NCI-H2107 (cell line): ENCODE results near the gene SEMA6A.

Experiments used
- DNase-seq: peaks from one replicate; lab custom pipeline; 2025; lab: John Stamatoyannopoulos, UW

Gene SEMA6A

DNA sequence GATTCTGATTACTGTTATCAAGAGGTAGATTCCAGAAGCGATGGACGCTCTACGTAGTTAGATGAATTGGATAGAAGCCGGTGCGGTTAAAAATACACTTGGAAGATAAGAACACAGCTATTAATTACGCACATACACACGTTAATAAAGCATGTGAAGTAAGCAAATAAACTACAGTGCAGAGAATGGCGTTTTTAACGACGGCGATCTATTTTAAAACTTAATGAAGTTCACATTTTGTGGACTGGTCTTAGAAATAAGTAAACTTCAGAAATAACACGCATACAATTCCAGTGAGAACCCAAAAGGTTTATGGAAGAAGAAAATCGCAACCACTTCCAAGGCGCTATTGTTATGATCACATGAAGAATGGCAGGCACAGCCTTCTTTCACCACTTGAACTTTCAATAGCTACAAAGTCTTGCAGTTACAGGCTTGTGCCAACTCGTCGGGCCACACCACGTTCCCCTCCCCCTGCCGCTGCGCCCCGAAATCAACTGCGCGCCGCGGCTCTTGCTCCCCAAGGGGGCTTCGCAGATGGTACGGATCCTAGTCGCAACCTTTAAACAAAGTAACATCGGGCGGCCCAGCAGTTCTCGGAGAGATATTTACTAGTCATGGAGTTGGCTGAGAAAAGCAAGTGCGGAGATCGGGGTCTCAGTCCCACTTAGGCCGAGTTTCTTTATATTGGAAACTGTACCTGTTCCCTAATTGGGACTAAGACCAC, 866 bp upstream of the SEMA6A start:
- DNase-seq, result no peak

DNA sequence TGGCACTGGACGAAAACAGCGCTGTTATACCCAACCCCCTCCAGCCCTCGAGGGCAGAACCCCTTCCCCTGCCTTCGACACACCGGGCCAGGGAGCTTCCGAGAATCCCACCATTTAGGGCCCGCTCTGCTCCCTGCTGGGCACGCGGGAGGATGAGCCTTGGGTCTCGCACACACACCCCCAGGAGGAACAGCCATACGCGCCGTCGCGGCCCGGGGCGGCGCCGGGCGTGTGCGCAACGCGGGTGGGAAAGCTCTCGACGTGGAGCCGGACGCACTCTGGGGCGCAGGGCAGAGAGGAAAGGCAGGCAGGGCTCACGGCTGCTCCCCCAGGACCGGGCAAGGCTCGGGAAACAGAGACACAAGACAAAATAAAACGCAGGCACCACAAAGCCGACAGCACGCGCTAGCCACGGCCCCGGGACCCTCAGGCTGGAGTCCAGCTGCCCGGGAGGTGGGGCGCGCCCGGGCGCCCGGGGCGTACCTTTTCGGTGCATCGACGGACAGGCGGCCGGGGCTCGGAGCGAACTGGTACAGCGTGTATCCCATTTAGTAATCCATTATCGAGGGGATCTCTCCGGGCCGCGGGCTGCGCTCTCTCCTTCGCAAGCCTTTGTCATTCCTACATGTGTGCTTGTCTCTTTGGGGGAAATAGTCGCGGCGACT, 789 bp downstream of the SEMA6A start:
- no peak for DNase-seq

DNA sequence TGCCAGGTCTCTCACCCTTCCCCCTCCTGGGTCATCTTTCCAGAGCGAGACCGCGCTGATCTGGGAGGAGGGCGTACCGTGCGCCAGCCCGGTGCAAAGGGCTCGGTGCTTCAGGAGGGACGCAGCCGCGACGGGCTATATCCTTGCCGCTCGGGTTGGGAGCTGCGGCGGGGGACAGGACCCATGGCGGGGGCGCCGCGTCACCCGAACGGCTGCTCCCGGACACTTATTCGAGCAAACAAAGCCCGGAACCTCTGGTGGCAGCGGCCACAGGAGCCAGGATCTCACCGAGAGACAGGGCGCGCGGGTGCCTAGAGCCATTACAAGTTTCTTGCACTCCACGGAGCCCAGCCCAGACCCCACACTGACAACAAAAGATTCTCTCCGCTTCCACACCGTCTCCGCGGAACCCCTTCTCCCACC, 1.3 kb downstream of the SEMA6A start:
- DNase-seq, result no peak

DNA sequence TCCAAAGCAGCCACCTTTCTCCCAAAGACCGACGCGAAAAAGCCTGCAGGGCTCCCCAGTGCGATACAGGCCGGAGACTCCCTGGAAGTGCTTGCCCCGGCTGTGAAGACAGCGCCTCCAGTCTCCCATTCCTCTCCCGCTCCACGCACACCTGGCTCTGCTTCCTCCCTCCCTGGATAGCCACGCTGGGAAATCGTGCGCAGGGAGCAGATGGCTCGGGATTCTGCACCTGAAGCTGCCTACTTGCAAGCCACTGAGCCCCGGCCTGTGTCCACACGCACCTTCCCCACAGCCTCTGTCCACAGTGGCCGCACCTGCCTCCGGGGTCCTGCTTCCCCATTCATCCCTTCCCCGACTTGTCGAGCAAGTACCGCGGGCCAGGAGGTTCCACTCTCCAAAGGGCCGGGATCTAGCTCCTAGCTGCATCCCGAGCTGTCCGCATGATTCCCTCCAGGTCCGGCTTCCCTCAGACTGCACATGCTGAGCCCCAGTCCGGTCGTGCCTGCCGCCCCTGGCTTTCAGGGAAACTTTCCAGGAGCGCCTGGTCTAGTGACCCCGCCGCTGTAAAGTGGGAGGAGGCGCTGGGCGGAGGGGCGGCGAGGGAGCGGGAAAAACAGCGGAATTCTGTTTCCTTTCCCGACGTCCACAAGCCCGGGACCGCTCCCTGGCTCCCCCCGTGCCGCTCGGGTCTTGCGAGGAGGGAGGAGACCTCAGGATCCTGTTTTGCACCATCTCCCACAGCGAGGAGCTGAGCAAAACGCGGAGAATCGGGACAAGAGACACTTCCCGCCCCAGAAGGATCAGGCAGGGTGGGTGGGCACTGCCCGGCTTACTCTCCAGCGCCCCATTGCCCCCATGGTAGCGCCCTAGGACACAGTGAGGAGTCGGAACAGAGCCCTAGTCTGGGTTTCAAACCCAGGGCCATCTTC, 2.0 kb downstream of the SEMA6A start:
- DNase-seq, result no peak

DNA sequence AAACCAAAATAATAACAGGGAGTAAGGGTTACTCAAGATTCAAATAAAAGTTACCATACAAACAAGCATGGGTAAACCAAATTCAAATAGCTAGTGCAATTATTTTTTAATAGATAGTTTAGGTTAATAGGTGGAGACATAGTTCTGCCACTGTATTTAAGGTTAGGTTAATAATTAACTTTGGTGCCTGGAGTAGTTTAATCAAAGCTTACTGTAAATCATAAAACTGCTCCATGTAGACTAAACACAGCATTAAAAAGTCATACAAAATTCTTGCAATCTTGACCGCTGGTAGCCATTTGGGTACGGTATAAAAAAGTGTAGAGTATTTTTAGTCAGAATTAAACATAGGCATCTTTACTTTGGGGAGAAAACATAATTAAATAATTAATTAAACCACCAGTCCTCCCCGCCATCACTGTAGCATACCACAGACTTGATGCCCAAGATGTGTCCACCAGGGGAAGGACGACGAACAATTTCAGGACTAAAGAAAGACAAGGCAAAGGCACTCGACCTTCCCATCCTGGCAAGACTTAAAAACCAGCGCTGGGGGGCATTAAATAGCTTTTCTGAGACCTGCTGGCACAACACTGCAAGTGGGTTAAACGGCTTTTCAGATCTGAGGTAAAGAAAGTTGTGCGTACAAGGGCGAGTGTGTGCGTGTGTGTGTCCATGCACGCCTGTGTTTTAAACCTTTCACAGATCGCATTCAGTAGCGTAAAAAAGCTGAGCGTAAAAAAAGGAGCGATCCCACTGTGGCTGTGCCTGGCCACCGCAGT, 2.9 kb downstream of the SEMA6A start:
- DNase-seq, result no peak

DNA sequence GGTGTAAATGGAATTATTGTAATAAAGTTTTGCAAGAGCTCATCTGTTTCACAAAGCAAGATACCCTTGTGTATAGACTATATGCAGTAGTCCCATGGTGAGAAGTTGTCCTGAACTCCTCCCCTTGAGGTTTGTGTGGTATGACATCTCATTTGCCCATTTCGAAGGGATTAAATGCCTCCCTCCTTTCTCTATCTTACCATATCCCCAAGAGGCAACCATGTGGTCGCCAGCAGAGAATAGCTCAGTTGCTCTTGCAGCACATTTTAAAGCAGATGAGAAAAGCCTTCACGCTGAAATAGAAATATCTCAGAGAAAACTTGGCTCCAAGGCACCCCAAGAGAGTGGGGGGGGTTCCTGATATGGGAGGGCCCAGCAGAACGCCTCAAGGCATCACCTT, 4.6 kb downstream of the SEMA6A start:
- DNase-seq, result no peak

DNA sequence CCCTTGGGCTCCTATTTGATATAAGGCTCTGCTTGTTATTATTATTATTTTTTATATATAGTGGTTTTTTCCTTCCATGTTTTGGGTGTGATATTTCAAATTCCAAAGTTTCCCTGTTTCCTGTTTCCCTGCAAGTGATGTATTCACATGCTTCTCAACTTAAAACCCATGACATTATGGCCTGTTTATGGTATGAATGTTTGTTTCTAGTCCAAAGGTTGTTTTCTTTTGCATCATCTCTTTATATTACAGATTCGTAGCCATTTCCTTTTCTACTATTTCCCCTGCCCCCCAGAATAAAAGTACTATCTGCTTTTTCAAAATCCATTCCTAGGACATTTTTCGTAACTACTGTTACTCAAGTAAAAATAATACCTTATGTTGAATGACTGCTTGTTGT, 7.5 kb downstream of the SEMA6A start:
- no peak for DNase-seq

DNA sequence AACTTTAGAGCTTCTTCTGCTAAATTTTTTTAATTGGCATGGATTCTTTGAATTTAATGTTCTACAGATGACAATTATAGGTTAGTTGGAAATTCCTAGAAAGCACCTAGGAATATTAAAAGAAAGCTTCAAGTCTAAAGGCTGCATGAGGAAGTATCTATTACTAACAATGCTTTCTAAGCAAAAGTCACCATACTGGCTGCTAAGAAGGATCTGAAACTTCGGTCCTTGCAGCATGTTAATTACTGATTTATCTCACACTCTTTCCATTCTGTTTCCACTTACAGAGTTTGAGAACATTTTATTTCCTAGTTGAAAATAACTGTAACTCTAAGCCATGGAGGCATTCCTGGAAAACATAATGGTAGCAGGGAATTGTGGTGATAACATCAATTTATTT, 8.4 kb downstream of the SEMA6A start:
- no peak for DNase-seq

DNA sequence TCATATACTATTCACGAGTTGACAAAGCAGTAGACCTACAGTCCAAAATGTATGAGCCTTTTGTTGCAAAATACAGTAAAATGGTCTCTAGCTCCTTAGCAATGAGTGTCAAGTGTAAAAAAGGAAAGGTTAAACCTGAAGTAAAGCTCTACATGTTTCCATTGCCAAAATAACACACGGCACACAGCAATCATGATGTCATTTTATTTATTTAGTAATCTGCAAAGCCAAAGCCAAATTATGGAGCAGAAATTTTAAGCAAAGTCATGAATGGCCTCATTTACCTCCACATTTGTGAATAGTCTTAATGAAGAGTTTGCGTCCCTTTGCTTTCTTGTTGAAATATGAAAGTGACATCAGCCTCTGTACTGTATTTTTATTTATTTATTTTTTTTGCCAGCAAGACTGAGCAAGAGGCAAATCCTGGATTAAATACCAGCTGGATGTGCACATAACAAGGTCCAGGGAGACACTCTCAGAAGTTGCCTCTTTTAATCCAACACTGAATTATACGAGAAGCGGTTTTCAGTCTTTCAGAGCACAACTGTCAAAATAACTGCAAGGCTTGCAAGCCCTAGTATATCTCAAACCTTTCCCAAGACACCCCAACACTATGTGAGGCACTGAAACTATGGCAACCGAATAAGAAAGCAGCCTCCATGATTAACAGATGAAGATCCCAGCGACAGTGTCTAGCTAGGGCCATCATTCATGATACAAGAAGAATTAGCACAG, 9.7 kb downstream of the SEMA6A start:
- no peak for DNase-seq

DNA sequence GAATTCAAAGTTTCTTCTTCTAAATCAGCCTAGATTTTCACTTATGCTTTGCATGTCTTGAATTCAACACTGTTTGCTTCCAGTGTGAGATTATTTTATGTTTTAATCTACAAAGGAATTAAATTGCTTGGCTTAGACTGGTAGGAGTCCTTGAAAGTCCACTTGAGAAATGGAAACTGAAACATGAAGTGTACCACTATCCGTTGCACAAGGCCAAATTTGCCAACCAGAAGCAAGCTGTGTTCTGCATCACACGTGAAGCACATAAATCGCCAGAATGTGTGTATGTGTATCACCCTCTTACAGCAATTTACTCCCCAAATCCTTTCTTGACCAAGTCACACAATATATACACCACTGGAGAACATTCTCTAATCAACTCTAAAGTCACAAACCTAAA, 10.3 kb downstream of the SEMA6A start:
- no peak for DNase-seq

DNA sequence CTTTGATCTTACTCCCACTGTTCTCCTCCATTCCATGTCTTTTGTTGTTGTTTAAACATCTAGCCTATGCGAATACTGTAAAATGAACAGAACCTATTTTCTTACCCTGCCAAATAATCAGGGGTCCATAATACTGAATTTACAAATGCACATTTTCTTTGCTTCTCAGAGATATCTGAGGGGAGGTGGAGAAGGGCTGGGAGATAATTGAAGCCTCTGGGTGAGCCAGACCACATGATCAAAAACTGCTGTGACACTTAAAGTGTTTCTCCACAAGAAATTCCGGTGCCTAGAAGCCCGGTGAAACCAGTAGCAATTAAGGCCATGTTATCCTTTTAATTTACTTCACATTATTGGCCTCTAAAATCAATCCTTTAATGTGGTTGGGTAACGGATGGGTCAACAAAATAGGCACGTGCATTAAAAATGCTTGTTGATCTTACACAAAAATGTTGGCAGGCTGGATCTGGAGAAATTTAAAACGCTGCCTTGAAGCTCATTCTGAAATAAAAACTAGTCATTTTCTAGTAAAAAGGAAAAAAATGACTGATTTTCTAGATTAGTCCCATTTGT, 10.8 kb downstream of the SEMA6A start:
- DNase-seq, result no peak

DNA sequence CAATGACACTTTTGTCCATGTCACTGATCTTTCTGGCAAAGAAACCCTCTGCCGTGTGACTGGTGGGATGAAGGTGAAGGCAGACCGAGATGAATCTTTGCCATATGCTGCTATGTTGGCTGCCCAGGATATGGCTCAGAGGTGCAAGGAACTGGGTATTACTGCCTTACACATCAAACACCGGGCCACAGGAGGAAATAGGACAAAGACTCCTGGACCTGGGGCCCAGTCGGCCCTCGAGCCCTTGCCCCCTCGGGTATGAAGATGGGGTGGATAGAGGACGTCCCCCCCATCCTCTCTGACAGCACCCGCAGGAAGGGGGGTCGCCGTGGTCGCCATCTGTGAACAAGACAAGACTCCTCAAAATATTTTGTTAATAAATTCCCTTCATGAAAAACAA, 12.0 kb downstream of the SEMA6A start:
- no peak for DNase-seq

DNA sequence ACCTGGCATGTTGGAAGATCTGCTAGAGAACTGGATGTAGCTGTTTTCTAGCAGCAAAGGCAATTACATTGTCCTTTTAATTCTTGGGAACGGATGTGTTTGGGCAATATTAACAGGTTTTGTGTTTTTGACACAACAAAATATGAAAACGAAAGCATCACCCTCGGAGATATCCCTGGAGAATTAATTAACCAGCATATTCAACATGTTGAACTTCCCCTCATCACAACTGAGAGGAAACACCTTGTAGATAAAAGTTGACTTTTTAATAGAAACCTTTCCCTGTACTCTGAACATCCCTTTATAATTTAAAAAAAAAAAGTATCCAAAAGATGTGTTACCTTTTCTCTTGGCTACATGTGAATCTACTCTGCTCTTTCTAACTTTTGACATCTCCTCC, 13.0 kb downstream of the SEMA6A start:
- DNase-seq, result no peak

DNA sequence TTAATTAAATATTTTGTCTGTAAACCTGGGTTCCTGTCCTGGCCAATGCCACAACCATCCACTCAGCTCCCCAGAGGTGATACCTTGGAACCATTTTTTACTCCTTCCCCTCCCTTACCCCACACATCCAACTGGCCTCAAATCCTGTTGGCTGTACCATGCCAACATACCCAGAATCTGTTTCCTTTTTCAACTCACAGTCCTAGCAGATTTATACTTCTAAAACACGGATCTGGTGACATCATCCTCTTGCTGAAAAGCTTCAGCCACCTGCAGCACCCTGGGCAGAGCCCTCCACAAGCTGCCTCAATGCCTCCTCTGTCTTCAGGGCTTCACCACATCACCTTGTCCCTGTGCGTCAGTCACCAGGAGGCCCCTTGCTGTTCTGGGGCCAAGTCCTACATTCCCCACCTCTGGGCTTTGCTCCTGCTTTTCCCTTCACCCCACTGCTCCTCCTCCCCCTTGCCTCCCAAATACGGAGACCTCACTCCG, 14.9 kb downstream of the SEMA6A start:
- DNase-seq, result no peak

DNA sequence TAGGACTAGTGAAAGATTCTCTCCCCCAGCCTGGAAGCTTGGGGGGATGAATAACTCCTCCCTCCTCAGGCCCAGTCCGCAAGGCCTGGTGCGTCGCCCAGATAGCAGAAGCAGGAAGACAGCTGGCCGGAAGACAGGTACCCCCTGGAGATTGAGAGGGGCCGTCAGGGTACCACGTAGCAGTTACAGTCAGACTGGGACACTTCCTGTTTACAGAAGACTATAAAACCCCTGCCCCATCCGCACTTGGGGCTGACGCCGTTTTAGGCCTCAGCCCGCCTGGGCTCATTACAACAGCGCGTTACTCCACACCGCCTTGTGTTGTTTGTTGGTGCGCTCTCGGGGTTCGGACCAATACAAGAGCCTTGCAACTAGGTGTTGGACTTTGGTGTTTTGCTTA, 15.4 kb downstream of the SEMA6A start:
- no peak for DNase-seq

DNA sequence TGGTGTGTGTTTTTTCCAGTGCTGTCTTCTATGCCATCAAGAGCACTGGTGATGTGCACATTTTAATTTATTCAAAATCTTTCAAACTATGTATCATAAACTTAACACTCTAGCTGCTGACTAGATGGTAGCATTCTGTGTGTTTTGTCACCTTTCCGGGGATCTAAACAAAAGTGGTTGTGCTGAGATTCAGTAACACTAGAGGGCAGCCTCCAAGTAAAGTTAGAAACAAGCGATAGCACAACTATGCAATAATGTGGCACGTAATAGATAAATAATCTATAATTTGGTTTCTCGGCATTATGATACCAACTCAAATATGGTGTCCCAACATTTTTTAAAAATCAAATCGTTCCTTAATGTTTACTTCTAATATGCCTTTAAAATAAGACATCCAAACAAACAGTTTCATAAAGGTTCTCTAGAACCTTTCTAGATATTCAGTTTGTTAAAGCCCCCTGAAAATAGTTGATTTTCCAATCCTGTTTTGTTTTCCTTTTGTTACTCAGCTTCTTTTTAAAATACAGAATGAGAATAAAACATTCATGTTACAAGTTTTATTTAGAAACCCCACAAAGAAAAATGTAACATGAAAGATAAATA, 16.9 kb downstream of the SEMA6A start:
- no peak for DNase-seq

DNA sequence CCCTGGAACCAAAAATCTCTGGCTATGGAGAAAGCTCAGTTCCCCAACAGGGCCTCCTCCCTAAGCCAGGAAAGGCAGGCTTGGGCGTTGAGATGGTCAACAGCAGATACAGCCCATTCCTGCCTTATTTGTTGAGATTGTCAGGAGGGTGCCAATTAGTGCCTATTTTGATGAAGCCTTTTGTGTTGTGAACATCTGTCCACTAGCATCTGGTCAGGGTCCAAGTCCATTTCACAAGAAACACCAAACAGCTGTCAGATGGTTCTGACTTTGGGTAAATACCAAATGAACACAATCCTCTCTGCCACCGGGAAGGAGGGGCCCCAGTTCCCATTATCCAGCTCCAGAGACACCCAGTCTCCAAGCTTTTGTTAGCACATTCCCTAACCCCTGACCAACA, 19.9 kb downstream of the SEMA6A start:
- no peak for DNase-seq

DNA sequence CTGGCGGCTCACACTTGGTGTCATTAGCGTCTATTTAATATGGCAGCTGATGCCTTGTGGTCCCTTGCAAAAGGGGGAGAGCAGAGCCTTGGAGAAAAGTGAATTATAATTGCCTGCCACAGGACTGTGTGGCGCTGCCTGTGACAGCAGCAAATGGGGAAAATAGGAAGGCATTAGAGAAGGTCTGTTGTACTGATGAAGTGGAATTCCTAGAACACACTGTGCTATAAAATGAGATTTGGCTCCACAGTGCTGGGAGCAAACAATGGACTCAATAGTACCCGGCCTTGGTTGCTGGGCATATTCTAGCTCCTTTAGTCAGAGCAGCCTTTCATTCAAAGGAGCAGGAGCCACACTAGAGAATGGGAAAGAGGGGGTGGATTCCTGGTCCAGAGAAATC, 21.3 kb downstream of the SEMA6A start:
- no peak for DNase-seq

DNA sequence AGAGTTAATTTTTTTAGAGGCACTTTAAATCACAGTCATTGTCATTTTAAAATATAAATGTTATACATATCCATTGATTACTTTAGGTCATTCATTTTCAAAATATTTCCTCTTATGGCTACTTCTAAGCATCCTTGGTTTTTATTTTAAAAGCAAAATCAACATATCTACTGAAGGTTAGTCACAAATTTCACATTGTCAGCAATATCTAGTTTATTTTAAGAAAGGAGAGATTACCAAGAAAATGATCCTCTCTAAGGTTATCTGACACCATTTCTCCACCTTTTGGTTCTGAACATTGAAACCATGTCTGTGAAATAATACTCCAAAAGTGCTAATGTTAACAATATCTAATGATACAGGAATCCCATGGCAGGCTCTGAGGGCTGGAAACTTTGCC, 24.5 kb downstream of the SEMA6A start:
- DNase-seq, result no peak

DNA sequence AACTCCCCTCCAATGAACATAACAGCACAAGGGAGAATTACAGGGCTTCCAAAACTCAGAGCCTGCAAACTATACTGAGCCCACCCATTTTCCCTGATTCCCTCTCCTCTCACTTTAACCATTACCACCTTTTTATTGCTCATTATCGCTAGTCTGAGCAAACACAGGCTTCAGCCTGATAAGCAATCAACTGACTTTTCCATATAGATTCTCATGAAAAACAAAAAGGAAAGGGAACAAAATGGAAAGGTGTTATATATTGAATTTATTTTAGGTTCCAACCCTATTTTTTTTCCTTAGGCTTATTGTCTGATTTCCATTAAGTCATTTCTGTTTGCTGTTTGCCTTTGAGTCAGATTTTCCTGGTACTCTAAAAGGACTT, 27.9 kb downstream of the SEMA6A start:
- no peak for DNase-seq
